NCI-H1436 treated with DMSO at 0.1 percent for 48 hours (cell line): ENCODE results near the gene SH2D4B.

Source experiments
- DNase-seq: peaks from one replicate; lab custom pipeline; 2025; lab: John Stamatoyannopoulos, UW

SH2D4B gene

DNA sequence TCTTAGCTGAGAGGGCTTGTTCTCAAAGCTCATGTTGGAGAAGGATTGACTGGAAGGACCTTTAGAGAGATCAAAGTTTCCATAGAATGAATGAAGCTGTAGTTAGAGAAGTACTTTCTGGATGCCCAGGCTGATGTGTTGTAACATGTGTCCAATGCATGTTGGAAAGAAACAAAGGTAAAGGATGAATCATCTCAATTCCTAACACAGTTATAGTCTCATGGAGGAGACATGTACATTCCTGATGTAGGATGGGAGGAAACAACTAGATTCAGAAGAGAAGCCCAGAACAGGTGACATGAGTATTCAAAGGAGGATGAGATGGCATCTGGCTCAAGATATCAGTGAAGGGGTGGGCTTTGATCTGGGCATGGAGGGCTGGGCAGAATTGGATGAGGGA, 152.7 kb downstream of the SH2D4B start:
- DNase-seq = no peak

DNA sequence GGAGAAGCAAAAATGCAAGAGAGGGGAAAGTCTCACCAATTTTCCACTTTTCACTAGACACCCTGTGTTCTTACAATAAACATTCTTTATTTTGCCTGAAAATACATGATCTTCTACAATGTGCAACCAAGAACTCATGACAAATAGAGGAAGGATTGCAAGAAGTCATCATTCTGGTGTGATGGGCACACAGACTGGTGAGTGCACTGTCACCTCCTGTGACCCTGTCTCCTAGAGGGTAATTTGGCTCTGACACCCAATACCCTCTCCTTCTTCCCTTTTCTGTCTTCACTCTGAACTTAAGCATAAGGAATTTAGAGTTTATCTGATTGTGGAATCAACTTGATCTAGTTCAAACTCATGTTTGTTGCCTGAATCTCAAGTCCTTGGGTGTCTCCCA, 153.7 kb downstream of the SH2D4B start:
- DNase-seq = no peak

DNA sequence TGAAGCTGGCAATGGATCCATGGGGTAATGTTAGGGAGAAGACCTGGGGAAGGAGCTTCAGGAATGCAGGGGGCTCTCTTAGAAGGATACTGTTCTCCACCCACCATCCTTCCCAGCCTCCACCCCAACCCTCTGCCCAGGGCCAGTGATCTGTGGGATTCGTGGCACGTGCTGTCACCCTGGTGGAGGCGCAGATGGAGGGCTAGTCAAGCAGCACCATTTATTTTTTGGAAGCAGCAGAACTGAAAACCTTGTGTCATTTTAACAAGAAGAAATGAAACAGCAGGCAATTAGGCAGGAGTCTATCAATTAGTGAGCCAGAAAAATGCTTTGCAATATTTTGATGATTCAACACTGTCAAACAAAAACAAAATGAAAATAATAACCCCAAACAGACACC, 155.9 kb downstream of the SH2D4B start:
- no peak for DNase-seq

- no peak for DNase-seq
Measured at GRCh38 chr10:80694930-80695329, 157.2 kb downstream of the SH2D4B start.
